Activated gamma-delta T cell treated with anti-CD3 and anti-CD28 coated beads, Interleukin-2, amount 50 U/mL, for 16 hours (primary cell): ENCODE results near the gene SNORC.

Source experiments
- DNase-seq: peaks from one replicate; pipeline ENCODE4 v3.0.0-alpha.2; 2020; ENCODE audit warnings: low read depth

The SNORC gene

DNA sequence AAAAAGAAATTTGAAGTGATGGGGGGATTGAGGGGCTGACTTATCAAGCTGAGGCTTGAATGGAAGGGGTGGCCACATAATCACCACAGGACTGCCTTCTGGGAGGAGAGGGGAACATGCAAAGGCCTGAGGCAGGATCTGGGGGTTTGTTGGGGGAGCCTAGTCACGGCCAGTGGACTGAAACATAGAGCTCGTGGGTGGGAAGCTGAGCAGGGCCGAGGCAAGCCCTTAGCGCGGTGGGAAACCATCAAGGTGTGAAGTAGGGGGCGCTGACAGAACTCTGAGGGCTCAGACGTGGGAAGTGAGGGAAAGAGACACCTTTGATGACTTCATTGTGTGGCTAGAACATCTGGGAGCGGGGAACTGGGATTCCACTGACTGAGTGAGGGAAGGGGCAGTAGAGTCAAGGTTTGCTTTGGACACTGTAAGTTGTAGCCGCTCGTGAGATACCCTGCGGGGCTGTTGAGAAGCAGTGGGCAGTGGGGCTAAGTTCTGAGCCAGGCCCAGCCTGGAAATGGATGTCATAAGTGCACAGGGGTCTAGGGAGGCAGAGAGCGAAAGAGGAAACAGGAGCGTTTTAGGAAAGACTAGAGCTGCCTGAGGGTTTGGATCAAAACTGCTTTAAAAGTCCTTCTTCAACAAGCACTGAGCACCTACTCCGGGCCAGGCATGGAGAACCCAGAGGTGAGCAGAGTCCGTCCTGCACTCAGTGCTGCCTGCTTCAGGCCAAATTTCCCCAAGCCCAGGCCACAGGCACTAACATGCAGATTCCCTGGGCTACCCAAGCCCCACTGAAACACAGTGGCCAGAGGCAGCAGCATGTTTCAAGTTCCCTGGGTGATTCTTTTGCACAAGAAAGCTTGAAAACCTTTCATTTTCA is 686 bp upstream of the SNORC start:
- no peak for DNase-seq

DNA sequence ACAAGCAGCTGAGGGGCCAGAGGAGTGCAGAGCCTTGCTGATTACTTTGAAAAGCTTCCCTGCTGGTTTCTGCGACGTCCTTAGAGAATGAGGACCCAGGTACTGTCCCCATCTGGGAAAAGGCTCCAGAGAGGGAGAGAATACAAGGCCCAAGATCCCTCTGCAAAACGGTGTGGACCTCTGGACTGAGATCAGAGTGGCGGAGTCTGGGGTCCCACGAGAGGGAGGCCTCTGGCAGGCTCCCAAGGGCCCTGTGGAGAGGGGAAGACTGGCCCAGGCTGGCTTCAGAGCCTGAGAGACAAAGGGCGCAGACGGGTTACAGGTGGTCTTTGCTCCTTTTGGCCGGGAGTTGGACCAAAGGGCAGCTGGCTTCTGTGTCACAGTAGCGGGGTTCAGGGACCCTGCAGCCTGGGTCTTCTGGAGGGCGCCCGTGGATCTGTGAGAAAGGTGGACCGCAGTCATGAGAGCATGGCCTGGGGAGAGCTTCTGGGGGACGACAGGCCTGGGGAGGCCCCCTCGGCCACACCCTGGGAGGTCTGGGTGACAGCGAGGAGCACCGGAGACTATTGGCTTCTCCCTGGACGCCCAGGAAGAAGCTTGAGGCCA is 805 bp downstream of the SNORC start:
- DNase-seq = no peak

DNA sequence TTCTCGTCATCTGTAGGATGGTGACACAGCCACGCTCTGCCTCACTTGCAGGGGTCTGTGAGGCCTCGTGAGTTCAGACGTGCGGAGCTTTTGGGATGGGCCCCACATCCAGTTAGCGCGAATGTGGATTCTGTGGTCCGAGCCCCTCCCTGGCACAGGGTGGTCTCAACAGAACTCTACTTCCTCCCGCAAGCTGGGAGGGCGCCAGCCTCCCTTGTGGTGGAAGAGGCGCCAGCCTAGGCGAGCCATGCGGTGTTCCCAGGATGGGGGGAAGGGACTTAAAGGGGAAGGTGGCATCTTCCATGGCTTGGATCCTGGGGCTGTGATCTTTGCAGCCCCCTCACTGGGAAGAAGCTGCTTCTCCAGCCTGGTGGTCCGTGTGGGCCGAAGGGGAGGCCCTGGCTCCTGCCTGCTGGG is 1.4 kb downstream of the SNORC start:
- DNase-seq = no peak

DNA sequence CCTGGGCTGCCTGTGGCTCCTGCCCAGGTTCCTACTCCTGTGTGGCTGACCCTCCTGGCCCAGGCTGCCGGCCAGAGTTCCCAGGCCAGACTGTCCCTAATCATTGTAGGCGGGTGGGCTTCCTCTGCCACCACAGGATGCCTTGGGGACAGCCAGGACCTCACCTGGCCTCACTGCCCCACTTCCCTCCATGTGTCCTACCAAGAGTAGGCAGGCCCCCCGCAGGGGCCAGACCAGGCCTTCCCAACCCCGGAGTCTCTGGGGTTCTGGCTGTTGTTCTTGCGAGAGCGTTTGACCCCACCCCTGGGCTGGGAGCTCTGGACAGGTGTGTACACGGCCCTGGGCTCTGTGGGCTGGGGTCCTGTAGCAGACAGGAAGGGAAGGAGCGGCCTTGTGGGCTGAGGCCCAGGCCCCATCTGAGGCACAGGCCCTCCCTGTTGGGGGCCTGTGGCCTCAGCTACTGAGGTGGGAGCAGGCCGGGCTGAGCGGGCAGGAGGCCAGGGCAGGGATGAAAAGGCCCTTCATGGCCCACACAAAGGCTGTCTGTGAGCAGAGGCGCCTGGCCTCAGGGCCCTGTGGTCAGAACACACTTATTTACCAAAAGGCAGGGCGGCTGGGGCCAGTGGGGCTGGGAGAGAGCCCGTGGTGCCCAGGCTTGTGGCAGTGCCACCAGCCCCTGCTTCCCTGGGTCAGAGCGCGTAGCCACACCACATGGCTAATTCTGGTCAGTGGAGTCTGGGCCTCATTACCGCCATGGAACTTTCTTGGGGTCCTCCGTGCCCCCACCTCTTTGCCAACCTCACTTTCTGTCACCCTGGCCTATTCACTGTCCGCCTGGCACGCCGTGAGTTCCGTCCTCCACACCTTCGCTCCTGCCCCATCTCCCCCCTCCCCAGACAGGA is 2.0 kb downstream of the SNORC start:
- no peak for DNase-seq

DNA sequence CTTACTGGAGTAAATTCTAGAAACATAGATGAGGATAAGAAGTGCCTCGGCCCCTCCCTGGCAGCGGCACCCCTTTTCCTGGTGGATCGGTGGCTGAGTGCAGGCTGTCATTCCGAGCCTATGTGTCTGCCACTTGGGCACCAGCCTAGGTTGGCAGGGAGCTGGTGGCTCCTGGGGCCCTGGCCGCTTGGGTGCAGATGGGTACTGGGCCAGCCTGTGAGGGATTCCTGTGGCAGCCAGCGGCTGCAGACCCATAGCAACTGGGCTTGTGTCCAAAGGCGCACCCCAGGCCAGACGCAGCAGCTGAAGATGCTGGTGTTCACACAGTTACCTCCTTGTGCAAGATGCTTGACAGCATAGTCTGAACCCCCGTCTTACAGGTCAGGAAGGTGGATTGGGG is 2.8 kb downstream of the SNORC start:
- no peak for DNase-seq

DNA sequence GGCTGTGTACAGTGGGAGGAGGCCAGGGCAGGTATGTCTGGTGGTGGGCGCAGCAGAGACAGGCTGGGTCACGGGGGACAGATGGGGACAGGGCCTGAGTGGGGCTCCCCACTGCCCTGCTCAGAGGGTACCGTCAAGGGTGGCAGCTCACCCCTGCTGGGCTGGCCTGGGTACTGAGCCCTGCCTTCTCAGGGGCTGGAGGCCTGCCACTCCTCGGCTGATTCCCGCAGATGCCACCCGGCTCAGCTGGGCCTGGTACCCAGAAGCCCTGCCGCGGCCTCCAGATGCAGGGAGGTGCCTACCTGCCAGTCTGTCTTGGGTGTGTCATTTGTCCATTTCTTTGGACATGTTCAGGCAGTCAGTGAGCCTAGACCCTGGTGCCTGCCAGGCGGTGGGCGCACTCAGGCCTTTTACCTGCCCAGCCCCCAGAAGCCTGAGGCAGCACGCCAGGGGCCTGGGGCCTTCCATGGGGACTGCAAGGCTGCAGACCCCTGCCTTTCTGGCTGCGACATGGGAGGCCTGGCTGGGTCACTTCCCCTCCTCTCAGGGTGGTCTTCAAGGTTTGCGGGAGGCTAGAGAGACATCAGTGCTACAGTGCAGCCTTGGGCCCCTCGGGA is 3.3 kb downstream of the SNORC start:
- DNase-seq = no peak

DNA sequence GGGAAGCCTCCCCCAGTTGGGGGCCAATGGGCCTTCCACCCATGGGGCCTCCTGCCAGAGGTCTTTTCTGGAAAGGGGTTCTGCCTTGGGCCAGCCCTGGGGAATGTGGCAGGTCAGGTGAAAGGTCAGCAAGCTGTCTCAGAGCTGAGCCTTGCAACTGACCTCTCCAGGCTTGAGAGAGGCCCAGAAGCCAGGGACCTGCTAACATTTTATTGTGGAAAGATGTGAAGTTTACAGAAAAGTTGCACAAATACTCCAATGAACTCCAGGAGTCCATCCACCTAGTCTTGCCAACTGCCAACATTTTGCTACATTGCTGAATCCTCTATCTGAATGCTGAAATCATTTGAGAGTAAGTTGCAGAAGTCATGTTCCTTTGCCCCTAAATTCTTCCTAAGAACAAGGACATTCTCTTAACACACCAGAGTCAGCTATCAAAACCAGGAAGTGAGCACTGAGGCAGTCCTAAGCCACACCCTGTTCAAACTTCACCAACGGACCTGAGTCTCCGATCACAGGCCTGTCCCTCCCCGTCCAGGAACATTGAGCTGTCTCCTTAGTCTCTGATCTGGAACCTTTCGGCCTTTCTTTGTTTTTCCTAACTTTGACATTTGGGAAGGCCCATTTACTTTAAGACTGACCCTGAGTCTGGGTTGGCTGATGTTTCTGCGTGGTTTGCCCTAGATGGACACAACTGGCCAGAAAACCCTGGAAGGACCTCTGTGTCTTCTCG is 4.0 kb downstream of the SNORC start:
- DNase-seq = no peak

DNA sequence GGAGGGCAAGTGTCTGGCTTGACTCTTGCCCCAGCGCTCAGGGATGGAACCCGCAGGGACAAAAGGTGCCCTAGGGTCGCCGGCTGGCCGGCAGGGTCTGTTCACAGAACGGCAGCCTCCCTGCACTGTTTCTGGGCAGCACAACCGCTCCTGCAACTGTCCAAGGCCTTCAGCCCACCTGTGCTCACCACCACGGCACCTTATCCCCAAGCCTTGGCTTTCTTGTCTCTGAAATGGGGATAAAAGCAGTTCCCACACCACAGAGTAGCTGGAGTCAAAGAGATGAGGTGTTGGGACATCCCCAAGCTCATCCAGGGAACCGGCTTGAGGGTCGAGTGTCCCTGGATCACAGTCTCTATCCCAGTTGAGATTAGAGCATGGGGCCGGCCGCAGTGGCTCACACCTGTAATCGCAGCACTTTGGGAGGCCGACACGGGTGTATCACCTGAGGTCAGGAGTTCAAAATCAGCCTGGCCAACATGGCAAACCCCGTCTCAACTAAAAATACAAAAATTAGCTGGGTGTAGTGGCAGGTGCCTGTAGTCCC is 4.7 kb downstream of the SNORC start:
- DNase-seq = no peak

DNA sequence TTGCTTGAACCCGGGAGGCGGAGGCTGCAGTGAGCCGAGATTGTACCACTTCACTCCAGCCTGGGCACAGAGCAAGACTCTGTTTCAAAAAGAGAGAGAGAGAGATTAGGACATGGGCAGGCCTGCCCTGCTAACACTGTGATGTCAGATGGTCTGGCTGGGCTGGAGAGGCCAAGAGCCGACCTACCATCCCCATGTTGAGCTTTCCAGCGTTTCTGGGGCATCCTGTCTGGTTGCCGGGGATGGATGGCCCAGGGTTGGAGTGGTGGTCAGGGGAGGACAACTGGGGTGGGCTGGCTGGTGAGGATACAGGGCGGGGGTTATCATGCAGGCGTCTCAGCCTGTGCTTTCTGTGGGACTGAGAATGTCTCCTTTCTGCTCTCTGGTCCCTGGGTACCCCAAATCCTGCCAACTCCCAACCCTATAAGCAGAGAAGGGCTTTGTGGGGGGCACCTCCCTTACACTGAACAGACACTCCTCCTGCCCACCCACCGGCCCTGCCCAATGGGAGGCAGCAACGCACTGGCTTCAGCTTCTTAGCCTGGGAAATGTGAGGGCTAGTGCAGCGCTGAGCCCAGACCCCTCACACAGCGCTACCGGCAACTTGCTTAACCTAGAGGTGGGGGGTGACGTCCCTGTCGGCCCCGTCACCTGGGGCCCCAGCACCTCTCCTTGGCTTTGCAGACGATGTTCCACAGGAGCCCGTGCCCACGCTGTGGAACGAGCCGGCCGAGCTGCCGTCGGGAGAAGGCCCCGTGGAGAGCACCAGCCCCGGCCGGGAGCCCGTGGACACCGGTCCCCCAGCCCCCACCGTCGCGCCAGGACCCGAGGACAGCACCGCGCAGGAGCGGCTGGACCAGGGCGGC is 5.4 kb downstream of the SNORC start:
- no peak for DNase-seq

DNA sequence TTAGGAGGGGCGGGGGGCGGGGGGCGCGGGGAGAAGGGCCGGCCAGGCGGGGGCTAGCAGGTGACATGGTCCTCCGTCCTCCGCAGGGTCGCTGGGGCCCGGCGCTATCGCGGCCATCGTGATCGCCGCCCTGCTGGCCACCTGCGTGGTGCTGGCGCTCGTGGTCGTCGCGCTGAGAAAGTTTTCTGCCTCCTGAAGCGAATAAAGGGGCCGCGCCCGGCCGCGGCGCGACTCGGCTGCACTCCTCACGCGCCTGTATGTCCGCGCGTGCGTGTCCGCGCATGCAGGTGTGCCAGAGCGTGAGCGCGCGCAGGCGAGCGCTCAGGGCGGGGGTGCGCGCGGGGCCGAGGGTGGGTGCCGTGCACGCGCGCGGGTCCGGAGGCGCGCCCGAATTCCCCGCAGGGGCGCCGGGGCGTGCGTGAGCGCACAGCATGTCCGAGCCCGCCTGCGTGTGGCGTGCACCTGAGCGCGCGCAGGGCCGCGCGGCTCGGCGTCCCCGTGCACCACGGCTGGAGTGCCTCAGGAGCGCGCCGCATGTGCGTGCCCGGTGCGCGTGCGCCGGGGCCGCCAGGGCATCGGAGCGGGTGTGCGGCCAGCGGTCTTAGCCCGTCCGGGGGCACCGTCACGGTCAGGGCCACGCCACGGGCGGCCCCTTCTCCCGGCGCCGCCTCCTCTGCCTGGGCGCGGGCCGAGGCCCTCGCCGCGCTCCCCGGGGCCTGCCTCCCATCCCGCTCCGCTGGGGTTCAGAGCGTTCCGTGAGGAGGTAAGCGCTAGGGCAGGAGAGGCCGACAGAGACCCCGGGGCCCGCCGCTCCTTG is 6.3 kb downstream of the SNORC start:
- DNase-seq = no peak

DNA sequence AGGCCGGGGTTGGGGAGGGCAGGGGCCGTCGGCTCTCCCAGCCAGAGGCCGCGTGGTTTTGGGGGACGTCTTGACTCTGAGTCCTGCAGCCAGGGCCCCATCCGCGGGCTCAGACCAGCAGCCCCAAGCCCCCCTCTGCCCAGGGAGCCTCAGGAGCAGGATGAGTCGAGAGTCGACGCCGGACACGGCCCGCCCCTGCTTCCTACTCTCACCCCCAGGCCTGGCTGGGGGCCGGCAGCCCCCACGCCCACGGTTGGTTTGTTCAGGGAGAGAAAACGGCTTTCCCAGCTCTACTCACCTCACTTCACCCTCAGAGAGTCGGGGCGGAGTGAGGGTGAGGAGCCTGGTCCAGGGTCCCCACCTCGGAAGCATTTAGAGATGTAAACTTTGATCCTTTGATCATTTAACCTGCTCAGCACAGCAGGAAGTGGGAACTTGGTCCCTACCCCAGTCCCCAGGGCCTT is 6.9 kb downstream of the SNORC start:
- no peak for DNase-seq

DNA sequence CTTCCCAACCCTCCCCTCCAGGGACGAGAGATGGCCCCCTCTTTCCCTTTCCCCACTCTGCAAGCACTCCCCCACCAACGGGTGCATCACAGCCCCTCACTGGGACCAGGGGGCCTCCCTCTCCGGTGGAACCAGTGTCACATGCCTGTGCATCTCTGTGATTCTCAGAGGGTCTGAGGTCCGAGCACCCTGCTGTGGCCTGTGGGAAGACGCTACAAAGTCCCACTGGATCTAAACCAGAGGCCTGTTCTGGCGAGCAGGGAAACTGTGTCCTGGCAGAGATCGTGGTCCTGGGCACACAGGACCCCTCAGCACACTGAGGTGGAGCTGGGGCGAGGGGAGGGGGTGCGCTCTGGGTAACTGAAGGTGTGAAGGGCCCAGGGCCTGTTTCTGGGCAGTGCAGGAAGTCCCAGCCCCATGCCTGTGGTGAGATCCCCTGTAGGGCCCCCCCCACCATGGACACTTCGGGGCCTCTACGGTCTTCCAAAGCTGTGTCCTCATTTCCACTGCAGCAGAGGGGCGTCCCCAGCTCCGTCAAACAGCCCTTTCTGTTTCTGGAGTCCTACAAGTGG is 8.0 kb downstream of the SNORC start:
- DNase-seq = no peak

DNA sequence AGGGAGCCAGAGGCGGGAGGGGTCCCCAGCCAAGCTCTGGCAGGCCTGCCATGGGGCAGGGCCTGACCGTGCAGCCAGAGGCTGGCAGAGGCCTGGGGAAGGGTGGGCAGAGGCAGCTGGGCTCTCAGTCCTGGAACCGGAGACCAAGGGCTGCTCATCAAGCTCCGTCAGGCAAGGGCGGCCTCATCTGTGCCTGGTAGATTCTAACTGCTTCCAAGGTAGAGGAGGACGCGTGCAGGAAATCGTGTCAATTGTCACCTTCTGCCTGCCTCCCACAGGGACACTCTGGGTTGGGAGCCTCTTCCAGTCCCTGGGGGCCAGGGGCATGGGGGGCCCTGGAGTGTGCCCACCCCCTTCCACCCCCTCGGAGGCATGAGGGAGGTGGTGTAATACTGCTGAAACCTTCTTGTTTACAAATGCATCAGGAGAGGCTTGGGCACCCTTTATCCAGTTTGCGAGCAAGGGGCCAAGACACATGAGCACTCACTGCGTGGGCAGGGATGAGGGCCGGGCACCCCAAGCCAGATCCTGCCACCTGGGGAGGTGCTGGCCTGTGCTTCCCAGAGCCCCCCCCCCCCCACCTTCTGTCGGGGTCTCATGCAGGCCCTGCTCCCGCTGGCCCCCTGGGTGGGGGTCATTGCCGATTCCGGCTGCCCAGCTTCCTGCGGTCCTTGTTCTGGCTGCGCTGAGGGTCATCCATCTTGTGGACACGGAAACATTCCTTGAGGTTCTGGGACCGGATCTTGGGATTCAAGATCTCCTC is 9.0 kb downstream of the SNORC start:
- no peak for DNase-seq

DNA sequence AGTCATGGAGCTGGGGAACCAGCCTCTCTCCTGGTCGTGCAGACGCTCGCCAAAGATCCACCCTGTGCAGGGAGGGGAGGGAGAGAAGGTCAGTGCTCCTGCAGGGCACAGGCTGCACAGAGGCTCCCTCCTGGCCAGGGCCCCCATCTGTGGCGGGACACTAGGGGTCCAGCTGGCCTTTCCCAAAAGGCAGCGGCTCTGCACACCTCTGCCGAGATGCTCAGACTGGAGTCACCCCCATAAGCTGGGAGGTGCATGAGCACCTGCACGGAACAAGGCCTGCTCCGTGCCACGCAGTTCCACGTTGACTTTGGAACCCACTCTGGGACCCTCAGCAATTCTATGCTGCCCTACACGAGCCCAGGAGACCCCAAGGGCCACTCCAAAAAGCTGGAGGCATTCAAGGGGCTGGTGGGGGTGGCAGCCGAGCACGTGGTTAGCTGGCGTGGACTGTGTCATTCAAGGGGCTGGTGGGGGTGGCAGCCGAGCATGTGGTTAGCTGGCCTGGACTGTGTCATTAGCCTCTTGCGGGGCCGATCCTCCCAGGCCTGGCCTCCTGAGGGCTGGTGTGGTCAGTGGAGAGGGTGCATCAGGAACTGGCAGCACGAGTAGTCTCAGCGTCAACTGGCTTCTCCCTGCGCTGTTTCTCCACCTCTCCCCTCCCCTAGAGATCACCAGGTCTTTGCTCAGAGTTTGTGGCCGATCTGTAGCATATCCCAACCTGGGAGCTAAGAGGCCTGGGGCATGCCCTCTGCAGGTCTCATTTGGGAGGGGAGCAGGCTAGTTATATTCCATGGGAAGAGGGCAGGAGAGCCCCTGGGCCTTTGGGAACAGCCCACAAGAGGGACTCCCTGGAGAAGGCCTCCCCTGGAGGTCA is 9.8 kb downstream of the SNORC start:
- DNase-seq = no peak

DNA sequence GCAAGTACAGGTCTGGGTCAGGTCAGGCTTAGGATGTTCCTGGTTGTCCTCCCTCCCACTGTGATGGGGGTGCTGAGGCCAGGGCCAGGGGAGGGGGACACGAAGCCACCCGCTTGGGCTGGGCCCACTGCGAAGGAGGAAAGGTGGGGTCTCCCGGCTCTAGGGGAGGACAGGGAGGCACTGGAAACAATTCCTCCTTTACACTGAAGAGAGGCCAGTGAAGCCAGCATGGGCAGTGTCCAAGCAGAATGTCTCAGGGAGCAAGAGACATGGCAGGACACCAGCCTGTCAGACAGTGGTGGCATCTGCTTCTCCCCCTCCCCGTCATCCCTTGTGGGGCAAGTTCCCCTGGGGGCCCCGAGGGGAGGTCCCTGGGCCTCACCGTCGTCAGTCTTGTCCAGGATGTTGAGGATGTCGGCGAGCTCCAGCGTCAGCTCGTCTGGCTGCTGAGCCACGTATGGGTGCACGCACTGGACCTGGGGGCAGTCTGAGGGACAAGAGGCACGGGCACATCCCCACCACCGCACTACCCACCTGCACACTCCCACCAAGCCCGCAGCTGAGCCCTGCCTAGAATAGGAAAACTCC is 10.8 kb downstream of the SNORC start:
- no peak for DNase-seq

DNA sequence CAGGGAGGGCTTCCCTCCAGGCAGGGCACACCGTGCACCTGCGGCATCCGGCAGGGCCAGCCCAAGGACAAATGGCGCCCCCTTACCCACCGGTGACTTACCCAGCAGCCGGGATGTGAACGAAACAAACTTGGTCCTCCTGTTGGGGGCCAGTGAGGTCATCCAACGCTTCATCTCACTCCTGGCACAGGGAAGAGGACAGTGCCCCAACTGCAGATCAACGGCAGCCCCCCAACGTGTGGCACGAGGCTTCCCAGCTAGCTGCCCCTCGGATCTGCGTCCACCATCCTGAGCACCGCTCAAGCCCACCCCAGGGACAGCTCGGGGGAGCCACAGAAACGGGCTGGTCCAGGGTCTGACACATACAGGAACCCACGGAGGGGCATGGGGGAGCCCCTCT is 12.0 kb downstream of the SNORC start:
- DNase-seq = no peak
